Fibroblast of upper back skin (primary cell): ENCODE measurements around the gene COG2.
"Not testable (repeated sequence)": the region's sequence is repeated elsewhere in the genome, so short reads cannot be mapped to it uniquely, and the experiment has no call there.

Experiments
- DNase-seq: peaks from one replicate; pipeline ENCODE4 v3.0.0-alpha.2; 2013

Gene COG2

DNA sequence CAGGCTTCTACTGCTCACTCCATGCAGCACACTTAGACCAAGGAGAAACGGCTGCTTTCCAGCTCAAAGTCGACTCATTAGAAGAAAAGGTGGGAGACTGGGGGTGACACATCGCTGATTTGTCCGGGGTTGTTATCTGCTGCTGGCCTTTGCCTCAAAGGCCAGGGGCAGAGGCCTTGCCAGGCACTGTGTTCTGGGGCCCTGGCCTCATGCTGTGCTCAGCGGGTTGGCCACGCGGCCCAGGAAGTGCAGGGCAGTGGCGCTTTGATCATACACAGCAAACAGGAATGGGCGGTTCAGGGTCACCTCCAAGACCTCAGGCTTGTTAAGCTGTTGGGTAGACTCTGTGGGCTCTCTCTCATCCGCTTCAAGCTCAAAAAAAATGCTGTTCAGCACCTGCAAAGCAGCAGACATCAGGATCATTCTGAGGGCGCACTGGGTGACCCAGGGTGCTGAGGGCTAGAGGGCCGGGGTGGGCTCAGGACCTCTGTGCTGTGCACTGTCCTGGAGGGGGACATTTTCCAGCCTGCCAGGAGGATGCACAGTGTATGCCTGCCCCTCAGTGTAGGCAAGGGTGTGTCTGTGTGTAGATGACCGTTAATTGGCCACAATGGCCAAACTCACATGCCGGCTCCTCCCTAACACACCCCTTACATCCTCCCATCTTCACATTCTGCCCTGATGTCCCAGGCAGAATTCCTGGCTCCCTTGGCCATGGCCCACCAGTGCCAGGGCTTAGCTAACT, 60.8 kb downstream of the COG2 start:
- DNase-seq, result no peak

DNA sequence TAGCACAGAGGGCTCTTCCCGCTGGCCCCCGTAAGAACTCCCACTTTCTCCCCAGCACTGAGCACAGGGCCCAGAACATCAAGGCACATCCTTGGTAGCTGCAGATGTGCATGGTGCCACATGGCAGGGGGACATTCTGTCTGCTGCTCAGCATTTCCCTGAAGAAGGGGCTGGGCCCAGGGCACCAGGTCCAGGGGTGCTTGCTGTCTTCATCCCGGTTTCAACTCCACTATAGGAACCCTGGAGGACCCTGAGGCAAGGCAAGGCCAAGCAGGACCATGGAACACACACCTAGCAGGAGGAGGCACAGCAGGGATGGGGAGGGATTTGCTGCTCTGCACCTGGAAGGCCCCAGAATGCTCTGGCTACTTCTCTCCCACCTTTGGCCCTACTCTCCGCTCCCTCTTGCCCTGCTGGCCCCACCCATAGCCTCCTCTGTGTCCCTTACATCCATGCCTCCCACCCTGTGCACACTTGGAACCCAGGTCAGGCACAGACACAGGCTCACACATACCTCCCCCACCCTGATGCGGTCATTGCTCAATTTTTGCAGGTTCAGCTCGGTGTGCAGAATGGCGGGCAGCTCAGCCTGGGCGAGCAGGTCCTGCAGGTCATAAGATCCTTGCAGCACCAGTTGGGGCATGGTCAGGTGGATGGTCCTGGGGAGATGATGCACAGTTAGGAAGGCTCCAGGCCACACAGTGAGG, 61.6 kb downstream of the COG2 start:
- no peak for DNase-seq

DNA sequence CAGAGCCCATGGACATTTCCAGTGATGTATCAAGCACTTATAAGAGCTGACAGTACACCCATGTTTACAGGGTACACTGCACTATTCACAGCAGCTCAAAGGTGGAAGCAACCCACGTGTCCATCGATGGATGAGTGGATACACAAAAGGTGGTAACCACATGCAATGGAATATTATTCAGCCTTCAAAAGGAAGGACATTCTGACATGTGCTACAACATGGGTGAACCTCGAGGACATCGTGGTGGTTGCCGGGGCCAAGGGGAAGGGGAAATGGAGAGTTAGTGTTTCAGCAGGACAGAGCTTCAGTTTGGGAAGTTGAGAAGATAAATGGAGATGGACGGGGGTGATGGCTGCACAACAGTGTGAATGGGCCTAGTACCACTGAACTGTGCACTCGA, 62.5 kb downstream of the COG2 start:
- no peak for DNase-seq

DNA sequence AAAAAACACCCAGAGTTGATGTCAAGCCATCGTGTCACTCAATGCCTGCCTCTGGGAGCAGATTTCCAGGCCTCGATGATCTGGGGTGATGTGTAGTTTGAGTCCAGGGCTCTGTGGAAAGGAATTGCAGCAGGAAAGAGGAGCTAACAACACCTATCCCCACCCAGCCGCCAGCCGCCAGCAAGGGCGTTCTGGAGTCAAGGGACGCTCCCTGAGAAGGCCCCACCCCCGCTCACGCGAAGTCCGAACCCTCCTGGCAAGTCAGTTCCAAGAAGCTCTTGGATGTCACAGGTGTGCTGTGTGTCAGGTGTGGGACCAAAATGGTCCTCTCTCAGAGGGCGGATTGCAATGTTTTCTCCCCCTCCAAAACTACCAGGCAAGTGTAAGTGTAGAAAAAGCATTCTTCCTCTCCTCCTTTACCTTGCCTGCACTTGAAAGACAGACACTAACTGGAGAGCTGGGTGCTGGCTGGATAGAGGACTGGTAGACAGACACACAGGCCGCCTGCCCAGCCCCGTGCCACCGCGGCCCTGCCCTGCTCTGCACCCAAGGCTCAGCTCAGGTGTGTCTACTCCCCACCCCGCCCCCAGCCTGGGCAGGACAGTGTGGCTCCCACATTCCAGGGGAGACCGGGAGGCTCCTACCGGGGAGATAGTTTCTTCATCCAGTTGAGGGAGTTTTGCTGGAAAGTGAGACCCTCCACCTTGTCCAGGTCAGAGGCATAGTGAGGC, 63.2 kb downstream of the COG2 start:
- DNase-seq, result no peak

DNA sequence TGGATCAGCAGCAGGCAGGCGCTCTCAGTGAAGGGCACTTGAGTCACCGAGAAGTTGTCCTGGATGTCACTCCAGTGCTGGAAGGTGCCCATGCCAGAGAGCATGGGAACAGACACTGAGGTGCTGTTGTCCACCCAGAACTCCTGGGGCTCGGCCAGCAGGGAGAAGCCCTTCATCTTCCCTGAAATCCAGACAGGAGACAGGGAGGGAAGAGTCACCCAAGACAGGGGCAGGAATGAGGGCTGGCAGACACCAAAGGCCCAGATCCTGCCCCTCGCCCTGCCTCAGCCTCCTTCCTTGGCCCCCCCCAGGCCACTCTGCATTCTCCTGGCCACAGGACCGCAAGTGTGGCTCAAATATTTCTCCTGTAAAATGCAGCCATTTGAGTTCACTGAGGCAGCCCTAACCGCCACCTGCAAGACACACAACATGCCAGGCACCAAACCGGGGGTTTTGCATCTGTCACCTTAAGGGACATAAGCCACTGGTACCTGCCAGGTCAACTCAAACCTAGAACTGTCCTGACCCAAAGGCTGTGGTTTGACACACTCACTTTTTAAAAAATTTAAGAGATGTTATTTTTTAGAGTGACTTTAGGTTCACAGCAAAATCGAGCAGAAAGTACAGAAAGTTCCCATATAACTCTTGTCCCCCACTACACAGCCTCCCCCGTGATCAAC, 63.9 kb downstream of the COG2 start:
- no peak for DNase-seq

DNA sequence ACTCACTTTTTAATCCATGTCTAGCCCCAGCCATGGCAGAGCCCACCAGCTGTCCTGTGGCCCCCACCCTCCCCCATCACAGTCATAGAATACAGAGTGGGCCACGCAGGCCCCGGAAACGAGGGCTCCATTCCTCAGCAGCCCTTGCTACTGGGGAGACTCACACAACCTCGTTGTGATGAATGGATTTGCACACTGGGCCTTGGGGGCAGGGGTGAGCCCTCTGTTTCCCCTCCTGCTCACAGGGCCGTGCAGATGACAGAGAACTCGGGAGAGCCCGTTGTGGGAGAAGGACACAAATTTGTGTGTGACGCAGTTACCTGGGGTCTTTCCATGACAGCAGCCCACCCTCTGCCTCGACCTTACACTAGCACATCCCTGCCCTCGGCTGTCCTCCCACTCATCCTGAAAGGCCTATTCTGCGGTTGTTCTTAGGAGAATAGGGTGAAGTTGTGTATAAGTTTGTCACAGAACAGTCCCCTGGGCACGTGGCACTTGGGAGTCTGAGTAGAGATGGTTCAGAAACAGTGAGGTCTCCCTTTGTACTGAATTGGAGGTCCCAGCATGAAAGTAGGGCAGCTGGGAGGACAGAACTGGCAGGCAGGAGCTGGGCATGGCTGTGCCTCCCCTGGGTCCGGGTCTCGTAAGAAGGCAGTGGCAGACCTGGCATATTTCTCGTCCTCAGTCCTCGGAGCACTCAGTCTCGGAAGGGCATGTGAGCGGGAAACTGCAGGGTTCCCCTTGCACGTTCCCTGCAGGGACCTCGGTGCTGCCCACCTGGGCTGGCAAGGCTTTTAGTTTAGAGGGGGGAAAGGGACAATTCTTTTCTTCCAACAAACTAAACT, 64.8 kb downstream of the COG2 start:
- DNase-seq, result no peak

DNA sequence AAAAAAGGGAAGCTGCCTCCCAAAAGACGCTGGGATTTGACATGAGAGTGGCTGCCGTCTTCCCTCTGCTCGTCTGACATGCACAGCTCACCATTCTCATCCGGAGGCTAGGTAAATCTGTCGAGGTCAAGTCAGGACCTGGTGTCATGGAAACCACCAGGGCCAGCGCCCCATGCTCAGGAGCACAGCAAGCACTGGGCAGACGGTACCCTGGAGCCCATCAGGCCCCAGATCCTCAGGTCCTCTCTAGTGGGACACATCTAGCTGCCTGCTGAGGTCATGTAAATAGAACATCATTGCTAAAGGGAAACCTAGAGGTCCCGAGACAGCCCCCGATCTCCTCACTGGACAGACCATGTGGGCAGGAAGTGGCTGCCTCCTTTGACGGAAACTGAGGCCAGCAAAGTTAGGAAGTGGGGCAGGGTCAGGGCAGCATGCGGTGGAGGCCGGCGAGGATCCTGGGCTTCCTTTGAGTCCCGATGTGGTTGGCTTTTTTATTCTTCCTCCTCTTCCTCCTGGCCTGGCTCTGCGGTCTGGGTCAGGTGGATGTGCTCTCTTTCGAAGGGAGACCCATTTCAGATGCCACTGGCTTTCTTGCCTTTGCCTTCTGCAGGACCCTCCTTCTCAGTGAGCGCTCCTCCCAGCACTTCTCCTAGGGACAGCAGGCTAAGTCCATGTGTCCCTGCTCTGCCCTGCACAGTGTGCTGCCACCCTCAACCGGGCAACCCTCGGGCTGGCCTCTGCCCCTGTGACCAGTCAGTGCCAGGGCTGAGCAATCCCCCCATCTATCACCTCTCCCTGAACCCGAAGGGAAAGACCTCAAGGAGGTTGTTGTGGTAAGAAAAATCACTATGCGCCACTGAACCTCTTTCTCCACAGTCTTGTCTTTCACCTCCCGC, 65.7 kb downstream of the COG2 start:
- DNase-seq, result no peak

DNA sequence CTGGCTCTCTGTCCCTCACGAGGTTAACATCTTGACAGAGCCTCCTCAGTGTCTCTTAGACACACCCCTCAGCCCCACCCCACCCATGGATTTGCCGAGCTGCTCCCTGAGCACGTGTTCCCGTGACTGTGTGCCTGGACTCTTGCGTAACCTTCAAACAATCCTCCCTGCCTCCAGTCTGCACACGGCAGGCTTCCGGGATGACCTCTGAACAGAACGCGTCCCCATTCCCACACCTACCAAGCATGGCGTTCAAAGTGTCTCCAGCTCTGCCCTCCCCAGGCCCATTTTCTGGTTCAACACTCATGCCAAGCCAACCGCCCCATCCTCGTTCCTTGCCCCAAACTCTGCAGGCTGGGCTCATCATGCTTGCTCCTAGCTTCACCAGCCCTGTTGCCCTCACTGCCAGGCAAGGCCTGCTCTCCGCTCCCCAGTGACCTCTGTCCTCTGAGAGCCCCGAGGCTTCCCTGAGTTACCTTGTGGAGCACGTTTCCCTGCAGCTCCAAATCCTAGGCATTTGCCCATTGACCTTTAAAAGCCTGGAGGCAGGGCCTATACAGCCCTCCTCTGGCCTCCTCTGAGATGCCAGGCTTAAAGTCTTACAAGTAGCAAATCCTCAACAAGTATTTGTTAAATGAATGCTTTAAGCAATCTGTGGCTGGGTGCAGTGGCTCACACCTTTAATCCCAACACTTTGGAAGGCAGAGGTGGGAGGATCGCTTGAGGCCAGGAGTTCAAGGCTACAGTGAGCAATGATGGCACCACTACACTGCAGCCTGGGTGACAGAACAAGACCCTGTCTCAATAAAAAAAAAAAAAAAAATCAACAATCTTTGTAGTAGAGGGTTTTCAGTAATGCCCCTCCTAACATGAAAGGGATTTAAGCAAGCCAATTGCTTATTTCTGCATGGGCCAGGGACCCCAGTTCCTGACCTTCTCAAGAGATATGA, 66.6 kb downstream of the COG2 start:
- DNase-seq, result no peak

DNA sequence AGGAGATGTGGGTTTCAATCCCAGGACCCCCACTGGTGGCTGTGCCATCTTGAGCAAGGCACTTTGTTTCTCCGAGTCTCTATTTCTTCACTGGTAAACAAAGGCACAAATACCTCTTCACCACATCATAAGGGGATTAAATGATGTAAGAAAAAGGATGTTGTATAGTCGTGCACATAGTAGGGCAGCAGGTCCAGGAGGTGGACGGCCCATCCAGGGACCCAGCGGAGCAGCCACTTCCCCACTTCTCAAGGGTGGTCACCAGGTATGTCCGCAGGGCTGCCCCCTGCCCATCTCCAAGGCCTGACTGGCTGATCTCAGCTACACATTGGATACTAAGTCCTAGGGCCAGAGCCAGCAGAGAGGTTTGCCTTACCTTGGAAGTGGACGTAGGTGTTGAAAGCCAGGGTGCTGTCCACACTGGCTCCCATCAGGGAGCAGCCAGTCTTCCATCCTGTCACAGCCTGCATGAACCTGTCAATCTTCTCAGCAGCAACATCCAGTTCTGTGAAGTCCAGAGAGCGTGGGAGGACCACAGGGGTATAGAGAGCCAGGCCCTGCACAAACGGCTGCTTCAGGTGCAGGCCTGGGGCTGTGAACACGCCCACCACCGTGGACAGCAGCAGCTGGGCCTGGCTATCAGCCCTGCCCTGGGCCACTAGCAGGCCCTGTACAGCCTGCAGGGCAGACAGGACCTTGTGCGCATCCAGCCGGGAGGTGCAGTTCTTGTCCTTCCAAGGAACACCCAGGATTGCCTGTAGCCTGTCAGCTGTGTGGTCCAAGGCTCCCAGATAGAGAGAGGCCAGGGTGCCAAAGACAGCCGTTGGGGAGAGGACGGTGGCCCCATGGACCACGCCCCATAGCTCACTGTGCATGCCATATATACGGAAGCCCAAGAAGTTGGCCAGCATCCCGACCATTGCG, 67.6 kb downstream of the COG2 start:
- DNase-seq, result no peak

DNA sequence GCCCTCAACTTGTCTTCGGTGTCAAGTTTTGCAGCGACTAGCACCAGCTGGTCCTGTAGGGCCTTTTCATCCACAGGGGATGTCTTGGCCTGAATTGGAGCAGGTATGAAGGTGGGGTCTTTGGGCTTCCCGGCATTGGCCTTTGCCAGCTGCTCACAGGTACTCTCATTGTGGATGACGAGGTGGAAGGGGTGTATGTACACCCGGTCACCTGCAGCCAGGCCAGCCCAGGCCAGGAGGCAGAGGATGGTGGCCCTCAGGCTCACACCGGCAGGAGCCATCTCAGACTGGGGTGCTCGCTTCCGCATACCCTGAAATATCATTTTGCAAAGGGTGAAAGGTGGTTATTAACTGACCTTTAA, 68.2 kb downstream of the COG2 start:
- DNase-seq, result no peak

DNA sequence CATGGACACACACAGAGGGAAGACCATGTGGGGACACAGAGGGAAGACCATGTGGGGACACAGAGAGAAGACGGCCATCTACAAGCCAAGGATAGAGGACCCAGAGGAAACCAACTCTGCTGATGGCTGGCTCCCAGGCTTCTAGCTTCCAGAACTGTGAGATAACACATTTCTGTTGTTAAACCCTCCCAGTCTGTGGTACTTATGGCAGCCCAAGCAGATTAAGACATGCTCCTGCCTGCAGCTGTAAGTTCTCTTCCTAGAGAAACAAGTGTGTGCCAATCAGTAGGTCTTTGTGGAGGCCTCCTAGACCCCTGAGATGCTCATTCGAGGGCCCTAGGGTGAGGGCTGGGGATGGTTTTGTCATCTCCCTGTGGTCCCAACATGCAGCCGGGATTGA, 69.0 kb downstream of the COG2 start:
- no peak for DNase-seq

DNA sequence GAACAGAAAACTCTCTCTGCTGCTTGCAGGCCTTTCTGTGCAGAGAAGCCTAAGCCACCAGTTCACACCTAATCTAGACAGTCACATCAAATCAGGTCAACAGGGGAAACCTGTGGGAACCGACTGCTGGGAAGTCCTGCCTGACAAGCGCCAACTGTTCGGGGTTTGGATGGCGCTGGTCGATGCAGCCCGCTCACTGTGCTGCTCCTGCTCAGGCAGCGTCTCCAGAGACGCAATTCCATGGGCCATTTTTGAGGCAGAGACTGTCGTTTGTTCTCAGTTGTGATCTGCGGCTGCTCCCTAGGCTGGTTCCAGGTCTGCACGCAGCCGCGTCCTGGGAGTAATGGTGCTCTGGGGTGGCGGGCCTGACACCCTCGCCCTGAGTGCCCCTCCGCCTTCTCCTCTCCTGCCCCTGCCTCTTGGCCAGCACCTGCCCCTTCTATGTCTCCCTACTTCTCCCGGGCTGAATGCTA, 70.2 kb downstream of the COG2 start:
- no peak for DNase-seq

DNA sequence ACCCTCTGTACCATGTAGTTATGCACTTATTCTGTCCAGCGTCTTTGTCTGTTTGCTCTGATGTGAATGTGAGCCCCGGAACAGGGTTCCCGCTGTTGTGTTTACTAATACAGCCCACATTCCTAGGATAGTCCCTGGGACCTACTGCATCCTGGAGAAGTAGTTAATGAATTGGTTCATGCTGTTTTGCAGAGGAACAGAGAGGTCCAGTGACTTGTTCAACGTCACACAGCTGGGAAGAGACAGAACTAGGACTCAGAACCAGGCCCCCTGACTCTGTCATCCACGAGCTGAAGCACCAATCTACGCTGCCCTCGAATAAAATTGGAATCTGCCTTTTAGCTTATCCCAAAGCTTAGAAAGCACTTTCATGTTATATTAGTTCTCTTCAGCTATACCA, 70.9 kb downstream of the COG2 start:
- no peak for DNase-seq

DNA sequence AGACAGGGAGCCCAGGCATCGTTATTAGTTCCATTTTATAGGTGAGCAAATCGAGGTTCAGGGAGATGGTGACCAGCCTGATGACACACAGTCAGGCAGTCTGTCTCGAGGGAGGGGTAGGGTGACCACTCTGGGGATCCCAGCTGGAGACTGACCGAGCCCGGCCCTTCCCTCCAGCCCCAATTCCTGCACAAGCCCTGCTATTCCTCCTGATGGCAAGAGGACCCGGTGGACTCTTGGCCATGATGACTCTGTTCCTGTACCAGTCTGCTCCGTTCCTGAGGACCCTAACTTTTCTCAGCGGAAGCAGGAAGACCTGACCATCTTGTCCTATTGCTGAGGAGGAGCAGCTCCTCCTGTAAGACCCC, 71.2 kb downstream of the COG2 start:
- DNase-seq, result no peak

DNA sequence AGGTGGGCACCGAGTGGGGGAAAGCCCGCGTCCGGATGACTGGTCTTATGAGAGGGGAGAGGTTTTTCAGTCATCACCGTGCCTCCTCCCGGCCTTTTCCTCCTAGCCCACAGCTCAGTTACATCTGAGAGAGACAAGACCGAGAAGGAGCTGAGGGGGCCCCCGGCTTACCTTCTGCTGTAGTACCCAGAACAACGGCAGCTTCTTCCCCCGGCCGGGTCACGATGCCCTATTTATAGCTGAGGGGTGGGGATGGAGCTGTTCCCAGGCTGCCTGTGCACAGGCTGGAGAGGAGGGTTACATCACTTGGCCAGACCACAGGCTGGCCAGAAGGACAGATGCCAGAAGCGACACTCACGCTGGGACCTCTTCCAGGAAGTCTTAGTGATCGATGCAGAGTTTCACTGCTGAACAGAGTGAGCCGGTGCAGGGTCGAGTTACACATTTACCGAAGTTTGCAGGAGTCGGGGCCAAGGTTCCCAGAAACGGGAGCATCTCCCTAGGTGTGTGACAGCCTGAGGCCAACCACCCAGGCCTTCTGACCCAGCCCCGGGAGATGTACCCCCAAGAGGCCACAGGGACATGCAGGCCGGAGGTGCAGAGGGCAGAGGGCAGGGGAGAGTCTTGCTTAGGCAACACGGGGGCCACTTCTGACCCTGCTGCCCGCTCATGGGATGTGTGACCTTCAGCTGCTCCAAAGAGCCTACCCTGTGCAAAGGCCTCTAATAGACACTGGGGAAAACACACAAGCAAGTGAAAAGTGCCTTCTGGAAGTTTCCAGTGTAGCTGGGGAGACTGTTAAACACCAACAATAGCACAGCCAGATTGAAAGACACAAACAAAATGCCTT, 71.9 kb downstream of the COG2 start, which contains the start of gene AGT:
Gene AGT, minus strand, starts transcription at position 208 of the 850 bp plus-strand sequence. CDS start 3,299 bp downstream, outside the sequence.
- DNase-seq, result peak; percentile 85

DNA sequence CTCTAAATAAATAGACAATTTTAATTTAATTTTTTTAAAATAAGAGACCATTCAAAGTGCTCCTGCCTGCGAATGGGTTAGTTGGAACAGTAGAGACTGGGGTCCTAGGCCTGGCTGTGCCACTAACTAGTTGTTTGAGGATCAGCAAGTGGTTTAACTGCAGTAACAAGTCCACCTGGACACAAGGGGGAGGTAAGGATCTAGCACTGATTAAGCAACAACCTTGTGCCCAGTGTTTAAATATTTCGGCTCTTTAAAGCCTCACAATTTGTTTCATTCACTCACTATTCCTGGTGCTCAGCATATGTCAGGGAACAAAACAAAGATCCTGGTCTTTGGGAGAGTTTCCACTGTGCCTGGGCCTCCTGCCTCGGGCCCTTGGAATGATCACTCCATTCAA, 73.2 kb downstream of the COG2 start:
- no peak for DNase-seq

DNA sequence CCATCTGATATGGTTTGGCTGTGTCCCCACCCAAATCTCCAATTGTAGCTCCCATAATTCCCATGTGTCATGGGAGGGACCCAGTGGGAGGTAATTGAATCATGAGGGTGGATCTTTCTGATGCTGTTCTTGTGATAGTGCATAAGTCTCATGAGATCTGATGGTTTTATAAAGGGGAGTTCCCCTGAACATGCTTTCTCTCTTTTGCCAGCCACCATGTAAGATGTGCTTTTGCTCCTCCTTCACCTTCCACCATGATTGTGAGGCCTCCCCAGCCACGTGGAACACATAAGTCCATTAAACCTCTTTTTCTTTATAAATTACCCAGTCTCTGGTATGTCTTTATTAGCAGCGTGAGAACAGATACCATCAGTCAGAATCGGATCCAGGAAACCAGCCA, 74.2 kb downstream of the COG2 start:
- DNase-seq, result not testable (repeated sequence)

DNA sequence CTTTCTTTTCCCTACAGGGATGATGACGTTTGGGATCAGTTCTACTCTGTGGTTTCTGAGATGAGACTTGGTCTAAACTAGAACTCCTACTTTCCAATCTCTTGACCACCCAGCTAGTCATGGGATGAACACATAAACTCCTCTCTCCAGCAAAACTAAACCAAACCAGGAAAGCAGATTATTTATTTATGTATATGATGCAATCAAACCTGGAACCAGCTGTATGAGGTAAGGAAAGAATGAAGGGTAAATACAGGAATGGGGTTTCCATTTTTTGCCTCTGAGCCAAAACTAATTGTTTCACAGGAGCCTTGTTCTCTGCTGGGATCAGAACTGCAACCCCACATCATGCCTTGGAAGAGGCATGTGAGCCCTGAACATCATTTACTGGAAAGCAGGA, 75.0 kb downstream of the COG2 start:
- DNase-seq, result peak; percentile 35
